Gastroesophageal sphincter (tissue), 4 donors: ENCODE data around the gene SHH. TPM values are rescaled to one million over a fixed set of nuclear protein-coding genes. Genes with fewer than 3 reads are reported as not detected.

Experiments used
- ATAC-seq: fragments of 150-250 bp; one replicate; pipeline ENCODE4 v1.9.1; 2016; ENCODE audit warnings: mild to moderate bottlenecking, moderate library complexity
- H3K27ac ChIP-seq, 4 donors: fragments of 200-600 bp; sonication (generic) in 3 of 4; 1 replicate in 3 of 4; 2 replicates in 1 of 4; pipeline ENCODE4 v1.5.1; 2016 to 2019
- H3K27me3 ChIP-seq: fragments of 200-600 bp; sonication (generic); one replicate; pipeline ENCODE4 v1.5.1; 2019
- H3K36me3 ChIP-seq, 2 donors: fragments of 200-600 bp; sonication (generic); one replicate each; pipeline ENCODE4 v1.5.1; 2019; ENCODE audit warnings: control low read depth in 1 of 2
- H3K4me1 ChIP-seq, 3 donors: fragments of 200-600 bp; sonication (generic); 1 replicate in 2 of 3; 2 replicates in 1 of 3; pipeline ENCODE4 v1.5.1; 2016 to 2019; ENCODE audit warnings: control low read depth in 2 of 3
- H3K4me3 ChIP-seq, 2 donors: fragments of 200-600 bp; sonication (generic); one replicate each; pipeline ENCODE4 v1.5.1; 2019; ENCODE audit warnings: mild to moderate bottlenecking in 1 of 2, moderate library complexity in 1 of 2
- H3K9me3 ChIP-seq, 3 donors: fragments of 200-600 bp; sonication (generic); one replicate each; pipeline ENCODE4 v1.5.1; 2017 to 2019; ENCODE audit warnings: control low read depth in 2 of 3
- CTCF ChIP-seq, 4 experiments: fragments of 200-600 bp in 2 of 4; fragments of 450-650 bp in 2 of 4; sonication (generic) in 1 of 4; IDR thresholded peaks; one replicate each; pipeline ENCODE4 v1.5.1; 2017 to 2019; ENCODE audit warnings: antibody characterized with exemption in 4 of 4, mild to moderate bottlenecking in 2 of 4, moderate library complexity in 2 of 4
- EP300 ChIP-seq: sonication (generic); formaldehyde crosslinking; IDR thresholded peaks from one replicate; pipeline ENCODE4 v1.6.1; 2017; ENCODE audit warnings: antibody characterized with exemption, mild to moderate bottlenecking
- POLR2A ChIP-seq, 2 donors: fragments of 450-650 bp; IDR thresholded peaks; one replicate each; pipeline ENCODE4 v1.6.1; 2017; ENCODE audit warnings: antibody characterized with exemption in 2 of 2, mild to moderate bottlenecking in 2 of 2, moderate library complexity in 1 of 2
- POLR2AphosphoS5 ChIP-seq: sonication (generic); formaldehyde crosslinking; IDR thresholded peaks from one replicate; pipeline ENCODE4 v1.6.1; 2017; ENCODE audit warnings: antibody characterized with exemption
- WGBS, 2 donors: methylation state at CpG; one replicate each; pipeline ENCODE4 v1.1.5; 2018; ENCODE audit warnings: low coverage in 1 of 2; 5-methylcytosine and 5-hydroxymethylcytosine counted together
- total RNA-seq, 4 donors: library from RNA; depleted of rRNA; stranded (reverse); fragments of >200 nt; gene quantifications; one replicate each; pipeline ENCODE4 v1.1.0, GENCODE V29; 2016

The SHH gene
- total RNA-seq, 4 donors from 2014 or later: 0.08 TPM; not detected in 3

- H3K36me3 ChIP-seq: no peaks in the 10 kb centered on the region
- no peak overlapping the region for H3K27ac ChIP-seq
- no peaks in the 10 kb centered on the region for H3K9me3 ChIP-seq
- TF ChIP-seq POLR2AphosphoS5: no peak
- no peak for TF ChIP-seq EP300
- TF ChIP-seq CTCF (IDR thresholded peaks at IDR 0.05): no peak
- TF ChIP-seq POLR2A (IDR thresholded peaks at IDR 0.05): no peak
- 47 to 63% methylated on average over 3 to 4 of the region's 11 CpGs for WGBS, 2 donors
- H3K4me1 ChIP-seq: peaks cover 0 to 38% (median 20%) of the 10 kb centered on the region in 3 donors
- no peak for ATAC-seq
- peaks cover 100% of the 10 kb centered on the region for H3K27me3 ChIP-seq
- no peak overlapping the region for H3K4me3 ChIP-seq
Measured at GRCh38 chr7:155800301-155800700, 12.0 kb downstream of the SHH start.

- Histone ChIP-seq H3K36me3 (no peaks in the 10 kb centered on the region), H3K27ac (no peak overlapping the region), H3K4me3 (no peak overlapping the region), H3K9me3 (no peaks in the 10 kb centered on the region), H3K27me3 (peaks cover 93% of the 10 kb centered on the region), H3K4me1 (peaks cover 0 to 30% (median 12%) of the 10 kb centered on the region in 3 donors)
- TF ChIP-seq POLR2A (IDR thresholded peaks at IDR 0.05): no peak
- no peak for TF ChIP-seq EP300
- TF ChIP-seq CTCF (IDR thresholded peaks at IDR 0.05): no peak
- TF ChIP-seq POLR2AphosphoS5: no peak
- WGBS, 2 donors: 36 to 41% methylated on average over 3 to 5 of the region's 19 CpGs
- ATAC-seq: no peak
Measured at GRCh38 chr7:155799514-155799913, 12.7 kb downstream of the SHH start.

GRCh38 chr7:155798673-155799439 lies 13.4 kb downstream of the SHH start:
- TF ChIP-seq EP300 (no peak), POLR2A (IDR thresholded peaks at IDR 0.05) (no peak), CTCF (IDR thresholded peaks at IDR 0.05) (no peak), POLR2AphosphoS5 (no peak)
- no peak for ATAC-seq
- no peaks in the 10 kb centered on the region for H3K9me3 ChIP-seq
- H3K36me3 ChIP-seq: no peaks in the 10 kb centered on the region
- no peak overlapping the region for H3K4me3 ChIP-seq
- peaks cover 89% of the 10 kb centered on the region for H3K27me3 ChIP-seq
- no peak overlapping the region for H3K27ac ChIP-seq
- 57 to 67% methylated on average over 2 to 5 of the region's 13 CpGs for WGBS, 2 donors
- peaks cover 0 to 23% (median 5%) of the 10 kb centered on the region in 3 donors for H3K4me1 ChIP-seq

- WGBS, 2 donors: 60% methylated on average over 2 of the region's 38 CpGs; no CpG with 5 or more reads in 1 of the 2 donors
- H3K36me3 ChIP-seq: no peaks in the 10 kb centered on the region
- H3K4me1 ChIP-seq: peaks cover 0 to 10% (median 5%) of the 10 kb centered on the region in 3 donors
- TF ChIP-seq EP300: no peak
- H3K9me3 ChIP-seq: no peaks in the 10 kb centered on the region
- peak overlapping the region in 1 of 2 donors; percentile 14 for H3K4me3 ChIP-seq
- ATAC-seq: peak; percentile 21
- no peak overlapping the region for H3K27ac ChIP-seq
- H3K27me3 ChIP-seq: peaks cover 79% of the 10 kb centered on the region
Measured at GRCh38 chr7:155797262-155798250, 14.7 kb downstream of the SHH start.
